KOPT-K1 (cell line): ENCODE measurements around the gene ZFYVE28.

Source experiments
- H3K27ac ChIP-seq: fragments of 200-600 bp; sonication (generic); 2 replicates; pipeline ENCODE4 v1.5.1; 2016; ENCODE audit warnings: antibody characterized with exemption, mild to moderate bottlenecking, low read depth, low read length; ENCODE audit not compliant: poor library complexity, severe bottlenecking
- H3K36me3 ChIP-seq: fragments of 200-600 bp; sonication (generic); 2 replicates; pipeline ENCODE4 v1.5.1; 2017; ENCODE audit warnings: antibody characterized with exemption, mild to moderate bottlenecking, low read length, moderate library complexity; ENCODE audit not compliant: insufficient read depth
- H3K9me3 ChIP-seq: fragments of 200-600 bp; sonication (generic); 2 replicates; pipeline ENCODE4 v1.5.1; 2017; ENCODE audit warnings: antibody characterized with exemption, low read length, mild to moderate bottlenecking; ENCODE audit not compliant: insufficient read depth, poor library complexity, severe bottlenecking

The ZFYVE28 gene

DNA sequence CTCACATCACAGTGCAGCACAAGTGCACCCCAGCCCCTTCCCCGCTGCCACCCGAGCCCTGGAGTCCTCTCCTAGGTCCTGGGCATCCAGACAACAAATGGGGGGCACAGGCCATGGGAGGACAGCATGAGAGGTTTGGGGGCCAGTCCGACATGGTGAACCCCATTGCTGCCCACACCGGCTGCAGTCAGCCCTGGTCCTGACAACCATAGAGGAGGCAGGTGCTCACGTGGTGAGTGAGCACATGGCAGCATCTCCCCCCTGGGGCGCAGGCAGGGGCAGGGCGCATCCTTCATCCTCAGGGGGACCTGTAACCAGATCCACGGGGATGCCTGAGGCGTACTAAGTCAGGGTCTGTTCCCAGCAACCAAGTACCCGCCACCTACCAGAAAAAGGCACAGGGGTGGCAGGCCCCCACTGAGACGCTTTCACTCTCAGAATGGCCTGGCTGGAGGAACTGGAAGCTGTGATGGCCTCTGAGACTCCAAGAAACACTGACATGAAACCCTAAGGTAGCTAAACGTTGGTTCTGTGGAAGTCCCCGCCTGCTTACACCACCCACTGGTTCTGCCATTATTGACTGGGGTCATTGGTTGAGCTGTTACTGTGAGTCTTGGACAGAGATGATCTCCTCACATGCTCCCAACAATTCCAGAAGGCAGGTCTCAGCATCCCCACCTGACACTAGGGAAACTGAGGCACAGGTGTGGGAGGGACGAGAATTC lies 6.5 kb downstream of the ZFYVE28 start:
- H3K27ac ChIP-seq: no peak overlapping the region
- no peaks in the 10 kb centered on the region for H3K9me3 ChIP-seq
- H3K36me3 ChIP-seq: no peaks in the 10 kb centered on the region

DNA sequence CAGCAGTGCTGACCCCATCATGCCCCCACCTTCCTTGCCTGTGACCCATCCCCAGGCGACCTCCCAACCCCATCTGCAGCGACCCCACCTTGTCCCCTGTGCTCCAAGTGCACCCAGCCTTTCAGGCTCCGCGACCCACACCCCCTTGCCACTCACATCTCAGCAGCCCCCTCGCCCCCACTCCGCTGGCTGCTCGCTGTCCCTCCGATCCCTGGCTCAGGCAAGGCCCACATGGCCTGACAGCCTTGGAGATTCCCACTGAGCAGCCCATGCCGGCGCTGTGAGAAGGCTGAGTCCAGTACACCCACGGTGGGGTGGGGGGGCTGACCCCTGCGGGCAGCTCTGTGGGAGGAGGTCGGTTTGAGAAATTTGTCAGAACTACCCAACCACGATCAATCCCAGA lies 9.1 kb downstream of the ZFYVE28 start:
- no peaks in the 10 kb centered on the region for H3K36me3 ChIP-seq
- H3K27ac ChIP-seq: no peak overlapping the region
- H3K9me3 ChIP-seq: no peaks in the 10 kb centered on the region

GRCh38 chr4:2408976-2409375 lies 9.5 kb downstream of the ZFYVE28 start:
- no peaks in the 10 kb centered on the region for H3K36me3 ChIP-seq
- H3K27ac ChIP-seq: no peak overlapping the region
- no peaks in the 10 kb centered on the region for H3K9me3 ChIP-seq

DNA sequence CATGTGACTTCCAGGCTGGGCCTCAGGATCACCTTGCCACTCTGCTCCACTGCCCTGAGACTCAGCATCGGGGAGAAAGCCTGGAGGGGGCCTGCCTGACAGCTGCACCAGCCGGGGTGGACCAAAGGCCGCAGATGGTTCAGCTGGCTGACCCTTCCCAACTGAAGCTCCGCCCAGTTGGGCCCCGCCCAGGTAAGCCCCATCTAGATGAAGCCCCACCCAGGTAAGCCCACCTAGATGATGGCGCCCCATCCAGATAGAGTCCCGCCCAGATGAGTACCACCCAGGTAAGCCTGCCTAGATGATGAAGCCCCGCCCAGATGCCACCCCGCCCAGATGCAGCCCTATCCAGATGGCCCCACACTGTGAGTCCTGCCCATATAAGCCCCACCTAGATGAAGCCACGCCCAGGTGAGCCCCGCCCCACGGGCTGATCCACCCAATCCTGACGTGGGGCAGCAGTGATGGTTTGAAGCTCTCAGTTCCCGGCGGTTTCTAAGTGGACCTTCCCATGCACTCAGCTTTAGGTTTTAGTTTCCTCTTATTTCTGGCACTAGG lies 10.0 kb downstream of the ZFYVE28 start:
- H3K27ac ChIP-seq: no peak overlapping the region
- no peaks in the 10 kb centered on the region for H3K36me3 ChIP-seq

DNA sequence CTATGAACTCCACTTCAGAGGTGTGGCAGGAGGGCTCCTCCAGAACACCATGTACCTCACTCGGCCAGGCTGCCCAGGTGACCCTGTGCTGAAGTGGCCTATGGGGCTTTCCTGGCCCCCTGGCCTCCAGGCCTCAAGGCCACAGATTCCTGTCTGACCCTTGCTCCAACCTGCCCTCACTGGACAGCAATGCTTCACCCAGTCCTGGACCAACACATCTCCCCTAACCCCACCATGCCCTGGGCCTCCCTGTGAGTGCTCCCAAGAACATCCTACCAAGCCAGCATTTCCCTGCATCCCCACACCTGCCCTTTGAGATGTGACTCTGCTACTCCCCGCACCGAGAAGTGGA lies 10.5 kb downstream of the ZFYVE28 start:
- H3K27ac ChIP-seq: no peak overlapping the region
- H3K9me3 ChIP-seq: no peaks in the 10 kb centered on the region
- H3K36me3 ChIP-seq: no peaks in the 10 kb centered on the region

More for the DNA sequence above, 10.0 kb downstream of the ZFYVE28 start:
- no peaks in the 10 kb centered on the region for H3K9me3 ChIP-seq

GRCh38 chr4:2406920-2407319 lies 11.5 kb downstream of the ZFYVE28 start:
- Histone ChIP-seq H3K36me3 (no peaks in the 10 kb centered on the region), H3K27ac (no peak overlapping the region), H3K9me3 (no peaks in the 10 kb centered on the region)

GRCh38 chr4:2406406-2406805 lies 12.0 kb downstream of the ZFYVE28 start:
- no peaks in the 10 kb centered on the region for H3K9me3 ChIP-seq
- no peak overlapping the region for H3K27ac ChIP-seq

DNA sequence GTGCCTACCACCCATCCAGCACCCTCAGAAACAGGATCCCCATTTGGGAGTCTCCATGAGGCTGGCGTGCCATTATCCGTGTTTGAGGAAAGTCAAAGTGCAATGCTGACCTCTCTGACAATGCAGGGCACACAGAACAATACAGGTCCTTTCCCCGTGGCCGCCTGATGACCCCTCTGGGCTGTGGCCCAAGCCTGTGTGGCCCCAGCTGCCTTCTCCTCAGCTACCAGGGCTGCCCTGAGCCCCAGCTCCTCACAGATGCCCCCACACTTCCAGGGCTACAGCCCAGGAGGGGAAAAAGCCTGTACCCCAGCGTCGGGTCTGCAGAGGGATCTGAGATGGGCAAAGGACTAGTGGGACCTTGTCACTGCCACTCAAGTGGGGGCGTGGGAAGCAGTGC lies 15.5 kb downstream of the ZFYVE28 start:
- H3K27ac ChIP-seq: no peak overlapping the region
- no peaks in the 10 kb centered on the region for H3K9me3 ChIP-seq
- no peaks in the 10 kb centered on the region for H3K36me3 ChIP-seq

More at GRCh38 chr4:2406406-2406805, 12.0 kb downstream of the ZFYVE28 start:
- H3K36me3 ChIP-seq: no peaks in the 10 kb centered on the region

DNA sequence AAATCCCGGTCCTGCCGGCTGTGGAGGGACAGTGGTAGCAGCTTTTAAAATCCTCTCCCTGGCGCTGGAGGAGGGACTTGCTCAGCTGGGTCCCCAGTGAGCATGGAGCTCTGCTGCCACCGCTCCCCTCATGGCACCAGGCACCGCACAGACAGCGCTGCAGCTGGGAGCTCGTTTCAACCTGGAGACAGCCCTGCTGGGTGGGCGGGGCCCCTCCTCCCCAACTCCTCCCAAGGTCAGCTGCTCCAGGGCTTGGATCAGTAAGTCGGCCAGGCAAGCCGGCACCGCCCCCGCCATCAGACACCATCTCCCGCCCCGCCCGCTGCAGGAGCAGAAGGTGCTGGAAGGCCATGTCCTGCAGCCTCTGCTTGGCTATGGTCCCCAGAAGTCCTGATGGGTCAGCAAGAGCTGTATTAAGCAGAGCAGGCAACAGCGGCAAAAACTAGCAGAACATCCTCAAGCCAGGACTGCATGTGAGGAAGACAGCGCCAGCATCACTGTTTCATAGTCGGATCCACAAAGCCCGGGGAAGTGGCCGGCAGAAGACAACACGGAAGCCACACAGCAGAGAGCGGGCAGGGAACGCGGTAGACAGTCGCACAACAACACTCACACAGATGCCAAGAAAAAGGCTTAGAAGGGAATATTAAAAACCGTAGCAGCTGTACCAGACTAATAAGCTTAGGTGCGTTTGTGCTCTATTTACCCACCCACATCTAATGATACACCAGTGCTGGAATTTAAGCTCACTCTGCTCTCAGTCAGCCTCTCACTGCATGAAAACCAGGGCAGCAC lies 16.2 kb downstream of the ZFYVE28 start:
- H3K27ac ChIP-seq: no peak overlapping the region
- H3K9me3 ChIP-seq: no peaks in the 10 kb centered on the region

DNA sequence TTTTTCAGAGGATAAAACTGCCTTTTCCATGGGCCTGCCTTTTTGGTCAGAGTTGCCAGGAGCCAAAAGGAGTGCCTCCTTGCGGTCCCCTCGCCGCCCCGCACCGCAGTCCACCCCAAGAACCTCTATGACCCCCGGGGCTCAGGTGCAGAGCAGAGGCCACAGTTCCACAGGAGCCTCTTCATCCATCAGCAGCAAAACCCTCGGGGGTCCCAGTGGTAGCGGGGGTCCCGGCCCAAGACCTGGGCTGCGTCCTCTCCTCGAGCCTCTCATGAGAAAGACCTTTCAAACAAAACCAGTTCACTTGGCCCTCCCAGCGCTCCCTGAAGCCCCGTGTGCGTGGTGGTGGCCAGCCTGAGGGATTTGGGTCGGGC lies 16.8 kb downstream of the ZFYVE28 start:
- Histone ChIP-seq H3K9me3 (no peaks in the 10 kb centered on the region), H3K27ac (no peak overlapping the region), H3K36me3 (no peaks in the 10 kb centered on the region)

More for the DNA sequence above, 16.2 kb downstream of the ZFYVE28 start:
- no peaks in the 10 kb centered on the region for H3K36me3 ChIP-seq

DNA sequence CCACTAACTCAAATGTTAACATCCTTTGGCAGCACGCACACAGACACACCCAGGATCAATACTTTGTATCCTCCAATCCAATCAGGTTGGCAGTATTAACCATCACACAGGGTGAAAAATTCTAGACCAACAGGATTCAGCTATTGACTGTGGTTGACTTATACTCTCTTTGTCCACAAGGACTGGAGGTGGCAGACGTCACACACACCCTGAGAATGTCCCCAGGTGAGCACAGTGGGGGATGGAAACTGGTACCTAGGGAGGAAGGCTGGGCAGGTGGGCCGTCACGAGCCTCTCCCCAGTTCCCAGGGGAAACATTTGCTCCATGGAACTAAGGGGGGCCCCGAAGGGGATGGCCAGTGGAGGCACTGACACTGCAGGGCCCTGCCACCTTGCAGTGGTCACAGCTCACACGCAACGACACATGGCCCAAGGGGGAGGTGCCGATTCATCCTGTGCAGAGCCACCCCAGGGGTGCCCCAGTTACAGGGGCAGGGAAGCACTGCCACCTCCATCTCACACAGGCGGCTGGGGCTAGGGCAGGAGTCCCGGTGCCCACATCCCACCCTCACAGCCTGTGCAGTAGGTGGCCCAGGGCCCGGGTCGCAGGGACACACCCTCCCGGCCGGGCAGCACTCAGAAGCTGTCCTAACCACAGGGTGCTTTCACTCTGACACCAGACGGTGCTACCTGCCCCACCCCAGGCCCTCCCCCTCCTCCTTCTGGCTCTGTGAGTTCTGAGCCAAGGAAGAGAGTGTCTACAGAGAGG lies 17.4 kb downstream of the ZFYVE28 start:
- no peak overlapping the region for H3K27ac ChIP-seq

GRCh38 chr4:2399631-2400190 lies 18.7 kb downstream of the ZFYVE28 start:
- no peaks in the 10 kb centered on the region for H3K9me3 ChIP-seq
- no peaks in the 10 kb centered on the region for H3K36me3 ChIP-seq
- no peak overlapping the region for H3K27ac ChIP-seq

More for the DNA sequence above, 17.4 kb downstream of the ZFYVE28 start:
- H3K36me3 ChIP-seq: no peaks in the 10 kb centered on the region
- no peaks in the 10 kb centered on the region for H3K9me3 ChIP-seq

GRCh38 chr4:2399216-2399615 lies 19.2 kb downstream of the ZFYVE28 start:
- no peak overlapping the region for H3K27ac ChIP-seq
- no peaks in the 10 kb centered on the region for H3K36me3 ChIP-seq
- H3K9me3 ChIP-seq: no peaks in the 10 kb centered on the region

- no peaks in the 10 kb centered on the region for H3K36me3 ChIP-seq
- no peaks in the 10 kb centered on the region for H3K9me3 ChIP-seq
- no peak overlapping the region for H3K27ac ChIP-seq
These were observed 20.7 kb downstream of the ZFYVE28 start for GRCh38 chr4:2397596-2398379.
